NCI-H128 (cell line): ENCODE data around the gene DLK1.

Source experiments
- DNase-seq: peaks from one replicate; lab custom pipeline; 2025; ENCODE audit not compliant: unreplicated experiment; lab: John Stamatoyannopoulos, UW

Gene DLK1

GRCh38 chr14:100775351-100775830, 48.7 kb downstream of the DLK1 start:
- no peak for DNase-seq

- no peak for DNase-seq
These were observed 49.3 kb downstream of the DLK1 start for GRCh38 chr14:100775831-100776591.

GRCh38 chr14:100776681-100777365, 50.1 kb downstream of the DLK1 start:
- DNase-seq = no peak

GRCh38 chr14:100777366-100777817, 50.7 kb downstream of the DLK1 start:
- DNase-seq = no peak

DNA sequence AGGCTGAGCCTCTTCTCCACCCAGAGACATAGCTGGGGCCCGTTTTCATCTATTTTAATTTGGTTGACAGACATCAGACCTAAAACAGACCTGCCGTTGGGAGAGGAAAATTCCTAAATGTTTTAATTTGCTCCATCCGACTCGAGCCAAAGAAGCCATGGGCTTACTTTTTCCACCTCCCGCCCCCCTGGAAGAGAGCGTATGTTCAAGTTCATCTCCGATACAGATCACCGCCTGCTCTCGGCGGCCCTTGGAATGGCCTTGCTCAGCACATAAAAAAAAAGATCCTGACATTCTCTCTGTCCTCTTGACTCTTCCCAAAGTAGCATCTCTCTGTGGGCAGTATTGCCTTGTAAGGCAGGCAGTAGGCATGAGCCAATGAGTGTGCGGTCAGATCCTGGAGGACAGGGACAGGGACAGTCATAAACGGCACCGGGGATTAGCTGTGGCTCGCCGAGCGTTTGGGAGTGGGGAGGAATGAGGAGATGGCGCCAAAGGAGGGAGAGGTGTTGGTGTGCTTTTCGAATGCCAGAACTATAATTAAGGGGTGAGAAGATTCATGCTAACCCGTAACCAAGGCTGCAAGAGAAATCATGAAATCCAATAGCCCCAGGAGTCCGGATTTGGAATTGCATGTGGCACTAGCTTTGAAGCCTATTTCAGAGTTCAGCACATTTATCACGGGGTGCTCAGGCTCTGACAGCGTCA, 51.3 kb downstream of the DLK1 start:
- DNase-seq = no peak

DNA sequence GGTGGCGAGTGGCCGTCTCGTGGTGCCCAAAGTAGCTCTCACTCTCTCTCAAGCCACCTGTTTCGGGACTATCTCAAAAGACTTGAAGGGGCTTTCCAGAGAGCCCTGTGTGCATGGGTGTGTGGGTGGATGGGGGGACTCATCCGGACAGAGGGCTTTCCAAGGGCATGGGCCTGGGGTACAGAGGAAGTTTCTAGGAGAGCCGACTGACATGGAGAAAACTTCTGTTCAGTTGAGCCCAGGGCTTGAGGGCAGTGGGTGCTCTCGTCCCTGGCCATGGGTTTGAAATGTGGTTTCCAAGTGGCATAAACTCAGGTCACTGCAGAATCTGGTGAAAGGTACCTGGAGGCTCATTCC, 51.8 kb downstream of the DLK1 start:
- no peak for DNase-seq

DNA sequence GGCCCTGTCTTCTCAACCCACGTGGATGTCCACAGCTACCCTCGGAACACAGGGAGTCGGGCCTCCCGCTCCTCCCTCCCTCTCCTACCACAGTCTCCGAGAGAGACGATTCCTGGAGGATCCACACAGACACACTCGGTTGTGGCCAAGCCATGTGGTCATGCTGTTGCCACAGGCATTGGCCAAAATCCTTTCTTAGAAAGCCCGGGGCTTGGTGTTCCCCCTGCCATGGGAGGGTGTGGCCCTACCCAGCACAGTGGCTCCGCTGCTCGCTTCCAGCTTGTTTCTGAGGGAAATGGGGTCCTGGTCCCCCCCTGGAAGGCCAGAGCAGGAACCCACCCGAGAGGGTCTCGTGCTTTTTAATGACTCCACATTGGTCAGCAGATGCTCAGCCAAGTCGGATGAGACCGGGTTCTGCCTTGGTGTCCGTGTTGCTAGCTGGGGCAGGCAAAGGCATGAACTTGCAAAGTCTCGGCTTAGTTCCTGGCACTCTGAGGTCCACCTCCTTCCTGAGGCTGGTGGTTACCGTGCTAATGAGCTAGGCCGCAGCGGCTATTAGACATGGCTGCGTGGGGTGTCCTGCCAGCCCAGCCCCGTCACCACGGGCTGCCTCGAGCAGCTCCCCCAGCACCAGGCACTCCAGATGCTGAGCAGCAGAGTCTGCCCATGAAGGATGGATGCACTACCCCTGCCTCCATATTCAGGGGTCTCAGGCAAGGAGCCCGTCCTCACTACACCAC, 52.4 kb downstream of the DLK1 start:
- no peak for DNase-seq

DNA sequence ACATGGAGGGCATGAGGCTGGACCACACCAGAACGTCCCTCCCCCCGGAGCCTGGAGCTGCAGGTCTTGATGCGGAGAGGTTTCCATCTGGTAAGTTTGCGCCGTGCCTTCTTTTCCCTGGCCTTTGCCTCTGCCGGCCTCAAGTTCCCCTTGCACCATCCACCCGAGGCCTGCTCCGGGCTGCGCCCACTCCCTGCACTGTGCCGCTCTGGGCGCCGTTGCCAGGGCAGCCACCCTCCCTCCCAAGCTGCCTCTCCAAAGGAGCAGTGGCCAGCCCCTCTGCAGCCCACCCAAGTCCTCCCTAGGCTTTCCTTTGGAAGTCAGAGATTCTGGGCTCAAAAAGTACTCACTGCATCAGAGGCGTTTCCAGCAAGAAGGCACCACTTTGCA, 53.0 kb downstream of the DLK1 start:
- no peak for DNase-seq

DNA sequence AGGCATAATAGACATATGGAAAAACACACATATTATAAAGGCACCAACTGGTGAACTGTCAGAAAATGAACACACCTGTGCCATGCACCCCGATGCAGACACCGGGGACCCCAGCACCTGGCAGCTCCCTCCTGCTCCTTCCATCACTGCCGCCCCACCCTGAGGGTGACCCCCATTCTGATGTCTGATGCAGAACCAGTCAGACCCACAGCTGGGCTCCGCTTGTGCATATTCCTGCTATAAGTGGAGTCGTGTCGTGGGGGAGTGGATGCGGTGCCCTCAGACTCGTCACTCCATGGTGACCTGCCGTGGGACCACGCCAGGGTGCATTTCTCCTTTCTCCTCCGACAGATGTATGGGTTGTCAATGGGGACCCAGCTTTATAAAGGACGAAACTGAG, 53.6 kb downstream of the DLK1 start:
- no peak for DNase-seq

GRCh38 chr14:100780646-100781355, 54.1 kb downstream of the DLK1 start:
- no peak for DNase-seq

DNA sequence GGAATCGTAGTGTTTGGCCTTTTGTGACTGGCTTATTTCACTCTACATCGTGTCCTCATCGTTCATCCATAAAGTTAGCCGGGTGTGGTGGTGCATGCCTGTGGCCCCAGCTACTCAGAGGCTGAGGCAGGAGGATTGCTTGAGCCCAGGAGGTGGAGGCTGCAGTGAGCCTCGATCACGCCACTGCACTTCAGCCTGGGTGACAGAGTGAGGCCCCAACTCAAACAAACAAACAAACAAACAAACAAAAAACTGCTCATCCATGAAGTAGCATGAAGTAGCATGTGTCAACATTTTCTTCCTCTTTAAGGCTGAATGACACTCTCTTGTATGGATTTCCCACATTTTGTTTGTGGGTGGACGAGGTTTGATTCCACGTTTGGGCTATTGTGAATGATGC, 55.3 kb downstream of the DLK1 start:
- DNase-seq = no peak

DNA sequence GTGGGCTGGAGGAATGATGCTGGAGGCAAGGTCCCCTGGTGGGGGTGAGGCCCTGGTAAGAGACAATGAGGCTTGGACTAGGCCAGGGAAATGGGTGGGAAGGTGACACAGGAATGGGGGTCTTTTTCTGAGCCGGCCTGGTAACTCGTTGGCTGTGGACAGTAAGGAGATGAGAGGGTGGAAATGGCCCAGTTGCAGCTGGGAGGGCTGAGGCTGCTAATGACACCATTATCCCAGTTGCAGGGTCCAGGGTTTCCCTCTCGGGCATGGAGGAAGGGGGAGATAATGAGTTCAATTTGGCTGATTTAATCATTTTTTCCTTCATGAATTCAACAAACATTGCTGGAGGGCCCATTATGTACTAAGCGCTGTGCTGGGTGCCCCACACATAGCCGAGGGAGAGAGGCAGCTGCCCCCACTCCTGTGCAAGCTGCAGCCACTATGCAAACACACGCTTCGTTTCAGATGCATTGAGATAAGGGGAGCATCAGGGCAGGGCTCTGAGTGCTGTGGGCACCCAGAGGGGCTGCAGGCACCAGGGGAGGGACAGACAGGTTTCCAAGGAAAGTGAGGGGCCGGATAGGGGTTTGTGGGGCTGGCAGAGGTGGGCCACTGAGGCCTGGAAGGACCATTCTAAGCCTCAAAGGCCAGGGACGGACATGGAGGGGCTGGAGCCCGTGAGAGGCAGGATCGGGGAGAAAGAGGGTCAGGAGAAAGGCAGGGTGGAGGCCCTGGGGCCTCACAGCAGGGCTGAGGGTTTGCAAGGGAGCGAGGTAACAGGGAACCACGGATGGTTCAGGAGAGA, 56.0 kb downstream of the DLK1 start:
- no peak for DNase-seq

DNA sequence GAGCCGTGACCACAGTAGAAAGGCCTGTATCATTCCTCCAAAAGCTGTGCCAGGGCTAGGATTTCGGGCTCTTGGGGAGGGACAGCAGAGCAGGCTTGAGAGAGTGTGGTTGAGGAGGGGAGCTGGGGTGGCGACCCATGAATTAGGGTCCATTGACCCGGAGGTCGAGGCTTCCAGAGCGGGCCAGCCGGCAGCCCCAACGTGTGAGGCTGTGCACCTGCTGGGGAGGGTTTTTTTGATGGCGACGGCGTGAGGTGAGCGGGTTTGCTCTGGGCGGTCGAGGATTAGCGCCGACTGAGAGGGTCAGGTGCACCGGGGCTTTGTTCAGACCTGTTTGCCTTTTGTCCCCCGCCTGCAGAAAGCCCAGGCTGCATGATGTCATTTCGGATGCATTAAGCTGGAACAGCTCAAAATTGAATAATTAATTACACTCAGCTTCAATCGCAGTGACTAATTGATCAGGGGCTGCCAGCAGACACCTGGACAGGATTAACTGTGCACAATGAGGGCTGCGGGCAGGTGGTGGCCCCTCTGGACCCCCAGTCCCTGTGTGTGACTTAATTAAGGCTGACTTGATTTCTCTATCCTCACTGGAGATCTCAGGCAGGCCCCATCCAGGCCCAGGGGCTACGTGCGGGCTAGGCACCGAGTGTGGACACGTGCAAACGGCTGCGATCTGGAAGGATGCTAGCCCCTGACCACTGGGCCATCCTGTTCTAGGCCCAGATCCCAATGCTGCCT, 57.1 kb downstream of the DLK1 start:
- DNase-seq = peak; percentile 16

DNA sequence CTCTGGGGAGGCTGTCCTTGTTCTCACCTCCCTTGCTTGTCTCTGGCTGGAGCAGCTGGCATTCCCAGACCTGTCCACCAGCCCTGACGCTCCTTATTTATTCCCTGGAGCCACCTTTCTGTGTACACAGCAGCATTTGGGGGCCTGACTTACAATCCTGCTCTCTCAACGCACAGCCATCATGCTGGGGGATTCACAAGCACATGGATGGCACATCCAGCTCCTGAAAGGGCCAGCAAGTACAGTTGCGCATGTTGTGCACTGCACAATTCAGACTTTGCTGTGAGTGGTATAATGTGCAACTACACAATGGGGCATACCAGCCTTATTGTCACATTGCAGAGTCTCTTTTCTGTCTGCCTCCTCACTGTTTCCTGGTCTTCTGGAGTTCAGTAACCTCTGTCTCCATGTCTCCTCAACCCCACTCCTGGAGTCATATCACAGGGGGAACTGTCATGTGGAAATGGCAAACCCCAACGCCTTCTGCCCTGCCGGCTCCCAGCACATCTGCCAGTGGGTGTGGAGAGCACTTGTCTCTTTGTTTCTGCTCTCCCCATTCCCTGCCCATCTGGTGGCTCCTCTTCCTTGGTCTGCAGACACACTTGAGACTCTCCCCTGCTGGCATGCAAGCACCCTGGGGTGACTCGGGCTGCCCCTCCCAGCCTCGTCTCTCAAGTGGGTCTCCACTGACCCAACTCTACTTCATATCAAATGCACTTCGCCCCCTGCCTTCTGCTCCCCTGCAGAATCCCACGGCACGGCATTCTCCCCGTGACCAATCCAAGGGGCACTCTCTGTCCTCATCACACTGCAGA, 58.0 kb downstream of the DLK1 start:
- DNase-seq = no peak

DNA sequence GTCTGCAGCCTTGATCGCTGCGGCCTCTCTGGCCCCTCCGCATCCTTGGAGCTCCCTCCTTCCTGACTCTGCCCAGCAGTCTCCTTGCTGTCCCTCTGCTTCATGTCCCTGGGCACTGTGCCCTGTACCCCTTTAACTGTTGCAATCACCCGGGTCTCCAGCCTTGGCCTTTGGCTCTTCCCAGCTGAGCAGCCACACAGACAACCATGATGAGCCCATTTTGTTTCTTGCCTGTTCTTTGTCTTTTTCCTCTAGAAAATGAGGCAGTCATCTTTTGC, 58.6 kb downstream of the DLK1 start:
- no peak for DNase-seq

GRCh38 chr14:100785626-100786025, 58.9 kb downstream of the DLK1 start:
- no peak for DNase-seq

GRCh38 chr14:100786131-100786530, 59.4 kb downstream of the DLK1 start:
- no peak for DNase-seq

- DNase-seq = no peak
These were observed 60.0 kb downstream of the DLK1 start for GRCh38 chr14:100786576-100787219.
